ENCODE results near the gene DNAH8. TPM values are rescaled to one million over a fixed set of nuclear protein-coding genes. Genes with fewer than 3 reads are reported as not detected.

Gene DNAH8
- total RNA-seq, 1 experiment from 2014 or later, result not detected

GRCh38 chr6:38723783-38724182 lies 8.7 kb downstream of the DNAH8 start:
- H3K4me1 ChIP-seq (ENCODE audit: control insufficient read depth in 1 of 2, insufficient read depth in 2 of 2, low read length in 2 of 2), result no peaks in the 10 kb centered on the region
- POLR2A ChIA-PET, result no interaction called here
- H3K4me3 ChIP-seq (replicated peaks in 1 of 2; ENCODE audit: low read depth in 1 of 2, low read length in 2 of 2), result no peak overlapping the region
- H3K9me2 ChIP-seq (ENCODE audit: insufficient read depth), result no peaks in the 10 kb centered on the region
- no peak overlapping the region for H2AFZ ChIP-seq (ENCODE audit: low read depth, low read length, poor library complexity, severe bottlenecking)
- no peaks in the 10 kb centered on the region for H3K36me3 ChIP-seq (ENCODE audit: control insufficient read depth in 1 of 2, insufficient read depth in 2 of 2, low read length in 2 of 2)
- no TSS peak for BruUV-seq (replicated peaks)
- no peak overlapping the region for H3K4me2 ChIP-seq (ENCODE audit: low read length)
- H4K20me1 ChIP-seq (ENCODE audit: insufficient read depth), result no peaks in the 10 kb centered on the region
- RAD21 ChIA-PET (ENCODE audit: low non-redundant PET in 1 of 2, low total read pairs in 2 of 2, uncharacterized antibody in 2 of 2, unreplicated experiment in 2 of 2), result no interaction called here
- no peak for ATAC-seq
- CTCF ChIA-PET, result no interaction called here
- H3K79me2 ChIP-seq (ENCODE audit: insufficient read depth, low read length), result no peaks in the 10 kb centered on the region
- no peak overlapping the region for H3K27ac ChIP-seq (ENCODE audit: low read depth, low read length)
- no peak for DNase-seq (ENCODE audit: low read depth, low spot score)
- no peaks in the 10 kb centered on the region for H3K9me3 ChIP-seq (ENCODE audit: control insufficient read depth in 1 of 2, insufficient read depth in 1 of 2, low read depth in 1 of 2, low read length in 2 of 2)
- intact Hi-C loops (cut with micrococcal nuclease), result no loop called here
- no peak overlapping the region for H3K9ac ChIP-seq (ENCODE audit: low read length)
- H3K27me3 ChIP-seq (ENCODE audit: insufficient read depth, low read length), result no peaks in the 10 kb centered on the region
- TF ChIP-seq JUND (IDR thresholded peaks at IDR 0.05) (no peak), EZH2 (IDR thresholded peaks at IDR 0.05) (no peak), SP1 (IDR thresholded peaks at IDR 0.05; ENCODE audit: low read depth) (no peak), CBX3 (IDR thresholded peaks at IDR 0.05; ENCODE audit: low read depth) (no peak), EZH2phosphoT487 (IDR thresholded peaks at IDR 0.05; ENCODE audit: borderline replicate concordance) (no peak)

DNA sequence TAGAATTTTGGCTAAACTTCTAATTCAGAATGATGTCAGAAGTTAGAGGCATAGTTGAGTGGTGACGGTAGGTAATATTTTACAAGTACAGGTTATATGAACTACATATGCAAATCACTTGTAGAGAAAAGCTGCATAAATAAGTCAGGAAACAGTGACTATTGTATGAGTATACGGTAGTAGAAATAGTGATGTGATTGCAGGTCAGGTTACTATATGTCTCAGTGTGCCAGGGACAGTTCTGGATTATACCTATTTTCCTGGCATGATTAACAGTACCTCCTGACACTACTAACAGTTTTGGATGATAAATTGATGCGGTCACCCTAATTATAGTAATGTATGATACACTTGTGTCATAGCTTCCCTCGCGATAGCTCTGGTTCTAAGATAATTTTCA lies 9.2 kb downstream of the DNAH8 start:
- Histone ChIP-seq H3K4me1 (ENCODE audit: control insufficient read depth in 1 of 2, insufficient read depth in 2 of 2, low read length in 2 of 2) (no peaks in the 10 kb centered on the region), H3K4me2 (ENCODE audit: low read length) (no peak overlapping the region), H3K9ac (ENCODE audit: low read length) (no peak overlapping the region), H3K27ac (ENCODE audit: low read depth, low read length) (no peak overlapping the region), H3K9me3 (ENCODE audit: control insufficient read depth in 1 of 2, insufficient read depth in 1 of 2, low read depth in 1 of 2, low read length in 2 of 2) (no peaks in the 10 kb centered on the region), H4K20me1 (ENCODE audit: insufficient read depth) (no peaks in the 10 kb centered on the region), H3K27me3 (ENCODE audit: insufficient read depth, low read length) (no peaks in the 10 kb centered on the region), H3K79me2 (ENCODE audit: insufficient read depth, low read length) (no peaks in the 10 kb centered on the region), H3K36me3 (ENCODE audit: control insufficient read depth in 1 of 2, insufficient read depth in 2 of 2, low read length in 2 of 2) (no peaks in the 10 kb centered on the region), H3K4me3 (replicated peaks in 1 of 2; ENCODE audit: low read depth in 1 of 2, low read length in 2 of 2) (no peak overlapping the region), H3K9me2 (ENCODE audit: insufficient read depth) (no peaks in the 10 kb centered on the region), H2AFZ (ENCODE audit: low read depth, low read length, poor library complexity, severe bottlenecking) (no peak overlapping the region)
- POLR2A ChIA-PET, result no interaction called here
- RAD21 ChIA-PET (ENCODE audit: low non-redundant PET in 1 of 2, low total read pairs in 2 of 2, uncharacterized antibody in 2 of 2, unreplicated experiment in 2 of 2), result no interaction called here
- BruUV-seq (replicated peaks), result no TSS peak
- DNase-seq (ENCODE audit: low read depth, low spot score) (no peak), ATAC-seq (no peak)
- intact Hi-C loops (cut with micrococcal nuclease), result no loop called here
- no peak for TF ChIP-seq REST (IDR thresholded peaks at IDR 0.05; ENCODE audit: low read depth)
- TF ChIP-seq FOSL1 (IDR thresholded peaks at IDR 0.05; ENCODE audit: low read depth), result no peak
- CTCF ChIA-PET, result no interaction called here
